ENCODE measurements around the gene IFIT3. TPM values are rescaled to one million over a fixed set of nuclear protein-coding genes. Genes with fewer than 3 reads are reported as not detected.

IFIT3 gene
- total and polyA plus RNA-seq, 9 of the 15 experiments (the other 6 are each of a cell fraction or from before 2014, with no cell fraction given), result 0.23 to 2.2 (median 0.77) TPM

- TF ChIP-seq MECOM (CRISPR knock-in tag; IDR thresholded peaks at IDR 0.05) (no peak), CLOCK (CRISPR knock-in tag; IDR thresholded peaks at IDR 0.05; ENCODE audit: borderline replicate concordance) (no peak), RBM22 (IDR thresholded peaks at IDR 0.05; ENCODE audit: low read depth, low read length, poor library complexity, severe bottlenecking) (no peak), PHF21A (IDR thresholded peaks at IDR 0.05; ENCODE audit: borderline replicate concordance, low read depth) (no peak), FOXM1 (IDR thresholded peaks at IDR 0.05; ENCODE audit: low read depth) (no peak), FOXM1 (CRISPR knock-in tag; IDR thresholded peaks at IDR 0.05; ENCODE audit: low read depth) (no peak)
- TF ChIP-seq, protein P1, sequence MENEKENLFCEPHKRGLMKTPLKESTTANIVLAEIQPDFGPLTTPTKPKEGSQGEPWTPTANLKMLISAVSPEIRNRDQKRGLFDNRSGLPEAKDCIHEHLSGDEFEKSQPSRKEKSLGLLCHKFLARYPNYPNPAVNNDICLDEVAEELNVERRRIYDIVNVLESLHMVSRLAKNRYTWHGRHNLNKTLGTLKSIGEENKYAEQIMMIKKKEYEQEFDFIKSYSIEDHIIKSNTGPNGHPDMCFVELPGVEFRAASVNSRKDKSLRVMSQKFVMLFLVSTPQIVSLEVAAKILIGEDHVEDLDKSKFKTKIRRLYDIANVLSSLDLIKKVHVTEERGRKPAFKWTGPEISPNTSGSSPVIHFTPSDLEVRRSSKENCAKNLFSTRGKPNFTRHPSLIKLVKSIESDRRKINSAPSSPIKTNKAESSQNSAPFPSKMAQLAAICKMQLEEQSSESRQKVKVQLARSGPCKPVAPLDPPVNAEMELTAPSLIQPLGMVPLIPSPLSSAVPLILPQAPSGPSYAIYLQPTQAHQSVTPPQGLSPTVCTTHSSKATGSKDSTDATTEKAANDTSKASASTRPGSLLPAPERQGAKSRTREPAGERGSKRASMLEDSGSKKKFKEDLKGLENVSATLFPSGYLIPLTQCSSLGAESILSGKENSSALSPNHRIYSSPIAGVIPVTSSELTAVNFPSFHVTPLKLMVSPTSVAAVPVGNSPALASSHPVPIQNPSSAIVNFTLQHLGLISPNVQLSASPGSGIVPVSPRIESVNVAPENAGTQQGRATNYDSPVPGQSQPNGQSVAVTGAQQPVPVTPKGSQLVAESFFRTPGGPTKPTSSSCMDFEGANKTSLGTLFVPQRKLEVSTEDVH (IDR thresholded peaks at IDR 0.05; ENCODE audit: low read depth, partially characterized antibody), result no peak
Measured at GRCh38 chr10:89294721-89295239, 33.0 kb upstream of the IFIT3 start (continued).

All from K562 (cell line).